ENCODE measurements around the gene PPM1D.
"Not testable (repeated sequence)": the region's sequence is repeated elsewhere in the genome, so short reads cannot be mapped to it uniquely, and the experiment has no call there.

The PPM1D gene

GRCh38 chr17:60594170-60594569 is 5.8 kb upstream of the PPM1D start:
- not testable (repeated sequence) for DNase-seq

- DNase-seq, result no peak
These were observed 5.3 kb upstream of the PPM1D start for GRCh38 chr17:60594734-60595133.

GRCh38 chr17:60597297-60597696 is 2.7 kb upstream of the PPM1D start:
- DNase-seq, result no peak

- DNase-seq, result no peak
These were observed 1.8 kb upstream of the PPM1D start for GRCh38 chr17:60598001-60598736.

- no peak for DNase-seq
These were observed 773 bp upstream of the PPM1D start for GRCh38 chr17:60599220-60599619.

GRCh38 chr17:60600490-60601446 is 775 bp downstream of the PPM1D start:
- peak; percentile 56 for DNase-seq

- DNase-seq, result peak; percentile 36
These were observed 1.7 kb downstream of the PPM1D start for GRCh38 chr17:60601447-60602384.

- no peak for DNase-seq
These were observed 2.4 kb downstream of the PPM1D start for GRCh38 chr17:60602385-60602742.

GRCh38 chr17:60602871-60603270 is 2.9 kb downstream of the PPM1D start:
- DNase-seq, result no peak

GRCh38 chr17:60603477-60603876 is 3.5 kb downstream of the PPM1D start:
- not testable (repeated sequence) for DNase-seq

- no peak for DNase-seq
These were observed 4.8 kb downstream of the PPM1D start for GRCh38 chr17:60604686-60605334.

GRCh38 chr17:60606036-60606435 is 6.0 kb downstream of the PPM1D start:
- no peak for DNase-seq

GRCh38 chr17:60610473-60610872 is 10.5 kb downstream of the PPM1D start:
- DNase-seq, result no peak

GRCh38 chr17:60611321-60611720 is 11.3 kb downstream of the PPM1D start:
- not testable (repeated sequence) for DNase-seq

- no peak for DNase-seq
These were observed 13.3 kb downstream of the PPM1D start for GRCh38 chr17:60613325-60613724.

- not testable (repeated sequence) for DNase-seq
These were observed 13.8 kb downstream of the PPM1D start for GRCh38 chr17:60613796-60614195.

- not testable (repeated sequence) for DNase-seq
These were observed 14.3 kb downstream of the PPM1D start for GRCh38 chr17:60614247-60614646.

- no peak for DNase-seq
These were observed 15.1 kb downstream of the PPM1D start for GRCh38 chr17:60615108-60615507.

- no peak for DNase-seq
These were observed 15.8 kb downstream of the PPM1D start for GRCh38 chr17:60615840-60616239.

- no peak for DNase-seq
These were observed 18.1 kb downstream of the PPM1D start for GRCh38 chr17:60618080-60618479.

GRCh38 chr17:60618854-60619526 is 19.0 kb downstream of the PPM1D start:
- DNase-seq, result no peak

GRCh38 chr17:60622961-60623360 is 23.0 kb downstream of the PPM1D start:
- DNase-seq, result no peak

Measured in central memory CD4-positive, alpha-beta T cell (primary cell).